ENCODE data around the gene SLC15A3. TPM values are rescaled to one million over a fixed set of nuclear protein-coding genes. Genes with fewer than 3 reads are reported as not detected.

The SLC15A3 gene
- total RNA-seq, 1 experiment from 2014 or later: 8.7 TPM

DNA sequence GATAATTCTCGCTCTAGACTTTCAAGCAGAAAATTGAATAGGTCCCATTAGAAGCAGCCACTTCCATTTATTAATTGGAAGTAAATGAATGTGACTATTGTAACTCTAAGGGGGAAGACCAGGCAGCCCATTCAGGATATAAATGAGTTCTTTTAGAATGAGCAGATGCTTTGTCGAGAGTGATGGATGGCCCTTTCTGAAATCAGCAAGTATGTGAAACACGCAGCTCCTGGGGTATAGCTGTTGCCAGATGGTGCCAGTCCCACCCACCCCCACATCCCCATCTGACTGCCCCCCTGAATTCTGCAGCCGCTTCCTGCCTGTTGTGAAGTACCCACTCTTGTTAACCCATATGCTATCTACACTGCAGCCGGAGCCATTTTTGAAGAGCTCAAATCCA is 3.7 kb downstream of the SLC15A3 start:
- intact Hi-C loops (cut with micrococcal nuclease; ENCODE audit: unreplicated experiment): no loop called here
- BruUV-seq (replicated peaks): no TSS peak
- CTCF ChIA-PET: interaction anchor here (1.0 kb wide), 1 partner anchor 444 kb away, joined by 3 read pairs; the partner anchor contains the start of gene TMEM216
- in situ Hi-C loops (cut with HindIII; ENCODE audit: low pct_unique_long_range_greater_than_20kb, low sequenced_read_pairs): no loop called here
- H3K27ac ChIP-seq (ENCODE audit: low read length): no peak overlapping the region
- H3K4me3 ChIP-seq (ENCODE audit: low read depth in 2 of 2, low read length in 2 of 2): no peak overlapping the region
- ATAC-seq (no peak), DNase-seq (ENCODE audit: low read depth, low spot score) (no peak)
- H3K9me3 ChIP-seq (ENCODE audit: control insufficient read depth, insufficient read depth, low read depth, low read length): no peaks in the 10 kb centered on the region
- H3K4me1 ChIP-seq (ENCODE audit: control insufficient read depth, insufficient read depth, low read length): no peaks in the 10 kb centered on the region
- TF ChIP-seq TCF7L2 (IDR thresholded peaks at IDR 0.05; ENCODE audit: low read depth, low read length): no peak
- TF ChIP-seq, protein P1, sequence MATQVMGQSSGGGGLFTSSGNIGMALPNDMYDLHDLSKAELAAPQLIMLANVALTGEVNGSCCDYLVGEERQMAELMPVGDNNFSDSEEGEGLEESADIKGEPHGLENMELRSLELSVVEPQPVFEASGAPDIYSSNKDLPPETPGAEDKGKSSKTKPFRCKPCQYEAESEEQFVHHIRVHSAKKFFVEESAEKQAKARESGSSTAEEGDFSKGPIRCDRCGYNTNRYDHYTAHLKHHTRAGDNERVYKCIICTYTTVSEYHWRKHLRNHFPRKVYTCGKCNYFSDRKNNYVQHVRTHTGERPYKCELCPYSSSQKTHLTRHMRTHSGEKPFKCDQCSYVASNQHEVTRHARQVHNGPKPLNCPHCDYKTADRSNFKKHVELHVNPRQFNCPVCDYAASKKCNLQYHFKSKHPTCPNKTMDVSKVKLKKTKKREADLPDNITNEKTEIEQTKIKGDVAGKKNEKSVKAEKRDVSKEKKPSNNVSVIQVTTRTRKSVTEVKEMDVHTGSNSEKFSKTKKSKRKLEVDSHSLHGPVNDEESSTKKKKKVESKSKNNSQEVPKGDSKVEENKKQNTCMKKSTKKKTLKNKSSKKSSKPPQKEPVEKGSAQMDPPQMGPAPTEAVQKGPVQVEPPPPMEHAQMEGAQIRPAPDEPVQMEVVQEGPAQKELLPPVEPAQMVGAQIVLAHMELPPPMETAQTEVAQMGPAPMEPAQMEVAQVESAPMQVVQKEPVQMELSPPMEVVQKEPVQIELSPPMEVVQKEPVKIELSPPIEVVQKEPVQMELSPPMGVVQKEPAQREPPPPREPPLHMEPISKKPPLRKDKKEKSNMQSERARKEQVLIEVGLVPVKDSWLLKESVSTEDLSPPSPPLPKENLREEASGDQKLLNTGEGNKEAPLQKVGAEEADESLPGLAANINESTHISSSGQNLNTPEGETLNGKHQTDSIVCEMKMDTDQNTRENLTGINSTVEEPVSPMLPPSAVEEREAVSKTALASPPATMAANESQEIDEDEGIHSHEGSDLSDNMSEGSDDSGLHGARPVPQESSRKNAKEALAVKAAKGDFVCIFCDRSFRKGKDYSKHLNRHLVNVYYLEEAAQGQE (IDR thresholded peaks at IDR 0.05; ENCODE audit: insufficient read depth in 1 of 2, low read depth in 2 of 2, low read length in 1 of 2): no peak
- TF ChIP-seq SIN3A (IDR thresholded peaks at IDR 0.05; ENCODE audit: borderline replicate concordance, insufficient read depth, low read depth, low read length): no peak
- TF ChIP-seq POLR2AphosphoS5 (IDR thresholded peaks at IDR 0.05; ENCODE audit: low read depth, low read length): no peak
- POLR2A ChIA-PET: no interaction called here
- no peaks in the 10 kb centered on the region for H3K36me3 ChIP-seq (ENCODE audit: control insufficient read depth, insufficient read depth, low read length)
- no peaks in the 10 kb centered on the region for H3K27me3 ChIP-seq (ENCODE audit: control insufficient read depth, insufficient read depth, low read length)

DNA sequence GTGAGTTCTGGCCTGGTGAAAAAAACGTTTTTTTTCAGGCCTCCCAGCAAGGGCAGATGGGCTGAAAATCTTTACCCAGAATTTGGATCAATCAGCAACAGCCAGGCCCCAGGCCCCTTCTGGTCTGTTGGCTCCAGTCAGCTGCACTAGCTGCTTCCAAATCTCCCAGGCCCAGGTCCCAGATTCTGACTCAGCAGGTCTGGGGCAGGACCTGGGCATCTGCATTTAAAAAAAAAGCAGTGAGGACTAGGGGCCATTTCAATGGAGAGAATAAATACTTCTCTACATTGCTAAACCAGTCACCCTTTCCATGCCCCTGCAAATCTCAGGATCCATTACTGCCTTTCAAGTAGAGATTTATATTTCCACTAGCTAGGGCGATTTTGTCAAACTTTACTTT is 4.3 kb downstream of the SLC15A3 start:
- Histone ChIP-seq H3K4me3 (ENCODE audit: low read depth in 2 of 2, low read length in 2 of 2) (no peak overlapping the region), H3K9me3 (ENCODE audit: control insufficient read depth, insufficient read depth, low read depth, low read length) (no peaks in the 10 kb centered on the region), H3K27me3 (ENCODE audit: control insufficient read depth, insufficient read depth, low read length) (no peaks in the 10 kb centered on the region), H3K27ac (ENCODE audit: low read length) (no peak overlapping the region), H3K36me3 (ENCODE audit: control insufficient read depth, insufficient read depth, low read length) (no peaks in the 10 kb centered on the region), H3K4me1 (ENCODE audit: control insufficient read depth, insufficient read depth, low read length) (no peaks in the 10 kb centered on the region)
- ATAC-seq (no peak), DNase-seq (ENCODE audit: low read depth, low spot score) (no peak)
- ChIA-PET POLR2A (no interaction called here), CTCF (interaction anchor here (1.0 kb wide), 1 partner anchor 444 kb away, joined by 3 read pairs; the partner anchor contains the start of gene TMEM216)
- intact Hi-C loops (cut with micrococcal nuclease; ENCODE audit: unreplicated experiment): no loop called here
- no TSS peak for BruUV-seq (replicated peaks)
- in situ Hi-C loops (cut with HindIII; ENCODE audit: low pct_unique_long_range_greater_than_20kb, low sequenced_read_pairs): no loop called here
- TF ChIP-seq, protein P2, sequence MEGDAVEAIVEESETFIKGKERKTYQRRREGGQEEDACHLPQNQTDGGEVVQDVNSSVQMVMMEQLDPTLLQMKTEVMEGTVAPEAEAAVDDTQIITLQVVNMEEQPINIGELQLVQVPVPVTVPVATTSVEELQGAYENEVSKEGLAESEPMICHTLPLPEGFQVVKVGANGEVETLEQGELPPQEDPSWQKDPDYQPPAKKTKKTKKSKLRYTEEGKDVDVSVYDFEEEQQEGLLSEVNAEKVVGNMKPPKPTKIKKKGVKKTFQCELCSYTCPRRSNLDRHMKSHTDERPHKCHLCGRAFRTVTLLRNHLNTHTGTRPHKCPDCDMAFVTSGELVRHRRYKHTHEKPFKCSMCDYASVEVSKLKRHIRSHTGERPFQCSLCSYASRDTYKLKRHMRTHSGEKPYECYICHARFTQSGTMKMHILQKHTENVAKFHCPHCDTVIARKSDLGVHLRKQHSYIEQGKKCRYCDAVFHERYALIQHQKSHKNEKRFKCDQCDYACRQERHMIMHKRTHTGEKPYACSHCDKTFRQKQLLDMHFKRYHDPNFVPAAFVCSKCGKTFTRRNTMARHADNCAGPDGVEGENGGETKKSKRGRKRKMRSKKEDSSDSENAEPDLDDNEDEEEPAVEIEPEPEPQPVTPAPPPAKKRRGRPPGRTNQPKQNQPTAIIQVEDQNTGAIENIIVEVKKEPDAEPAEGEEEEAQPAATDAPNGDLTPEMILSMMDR (IDR thresholded peaks at IDR 0.05): no peak
- TF ChIP-seq SIN3A (IDR thresholded peaks at IDR 0.05; ENCODE audit: borderline replicate concordance, insufficient read depth, low read depth, low read length) (no peak), POLR2AphosphoS5 (IDR thresholded peaks at IDR 0.05; ENCODE audit: low read depth, low read length) (no peak), TCF7L2 (IDR thresholded peaks at IDR 0.05; ENCODE audit: low read depth, low read length) (no peak)
- TF ChIP-seq, protein P1 (IDR thresholded peaks at IDR 0.05; ENCODE audit: insufficient read depth in 1 of 2, low read depth in 2 of 2, low read length in 1 of 2): no peak

All from Panc1 (cell line).